OCI-LY1 (cell line): ENCODE results near the gene PLXDC1.

Experiments used
- H2AFZ ChIP-seq: fragments of 200-600 bp; sonication (generic), shearing (Covaris generic); 2 replicates; pipeline ENCODE4 v1.6.0; 2014; ENCODE audit warnings: antibody characterized with exemption, mild to moderate bottlenecking, low read length
- H3F3A ChIP-seq: fragments of 200-600 bp; sonication (generic), shearing (Covaris generic); 2 replicates; pipeline ENCODE4 v1.6.0; 2014; ENCODE audit warnings: mild to moderate bottlenecking, antibody characterized with exemption, low read length, moderate library complexity; ENCODE audit not compliant: insufficient read depth
- H3K27ac ChIP-seq: fragments of 200-600 bp; sonication (generic); 2 replicates; pipeline ENCODE4 v1.5.1; 2014; ENCODE audit warnings: low read length, mixed run types, mild to moderate bottlenecking, low read depth; ENCODE audit not compliant: poor library complexity, severe bottlenecking
- H3K27me3 ChIP-seq: fragments of 200-600 bp; sonication (generic); 2 replicates; pipeline ENCODE4 v1.6.0; 2014; ENCODE audit warnings: antibody characterized with exemption, mild to moderate bottlenecking, low read length, moderate library complexity; ENCODE audit not compliant: insufficient read depth
- H3K36me3 ChIP-seq: fragments of 200-600 bp; sonication (generic); 2 replicates; pipeline ENCODE4 v1.6.1; 2014; ENCODE audit warnings: mild to moderate bottlenecking, antibody characterized with exemption, low read length, moderate library complexity, mixed read lengths; ENCODE audit not compliant: insufficient read depth
- H3K4me1 ChIP-seq: fragments of 200-600 bp; sonication (generic); 2 replicates; pipeline ENCODE4 v1.5.1; 2014; ENCODE audit warnings: mild to moderate bottlenecking, low read length, moderate library complexity; ENCODE audit not compliant: insufficient read depth, severe bottlenecking
- H3K4me2 ChIP-seq: fragments of 200-600 bp; sonication (generic), shearing (Covaris generic); 2 replicates; pipeline ENCODE4 v1.6.1; 2014; ENCODE audit warnings: low read length
- H3K4me3 ChIP-seq: fragments of 200-600 bp; sonication (generic); 2 replicates; pipeline ENCODE4 v1.5.1; 2014; ENCODE audit warnings: low read length, low read depth, mild to moderate bottlenecking, mixed read lengths; ENCODE audit not compliant: poor library complexity, severe bottlenecking
- H3K79me2 ChIP-seq: fragments of 200-600 bp; shearing (Covaris generic); 2 replicates; pipeline ENCODE4 v1.6.1; 2016; ENCODE audit warnings: mixed run types, low read length, mixed read lengths; ENCODE audit not compliant: insufficient read depth
- H3K9ac ChIP-seq: fragments of 200-600 bp; sonication (generic), shearing (Covaris generic); 2 replicates; pipeline ENCODE4 v1.6.1; 2014; ENCODE audit warnings: mild to moderate bottlenecking, low read length, mixed read lengths
- H3K9me2 ChIP-seq: fragments of 200-600 bp; sonication (generic), shearing (Covaris generic); 2 replicates; pipeline ENCODE4 v1.6.1; 2014; ENCODE audit warnings: low read depth, mild to moderate bottlenecking, low read length, mixed read lengths
- H3K9me3 ChIP-seq: fragments of 200-600 bp; shearing (Covaris generic); 2 replicates; pipeline ENCODE4 v1.6.1; 2014; ENCODE audit warnings: low read length, mixed read lengths
- H4K20me1 ChIP-seq: fragments of 200-600 bp; sonication (generic), shearing (Covaris generic); 2 replicates; pipeline ENCODE4 v1.6.0; 2016; ENCODE audit warnings: mild to moderate bottlenecking, low read length; ENCODE audit not compliant: insufficient read depth
- EZH2 ChIP-seq: fragments of 200-600 bp; sonication (generic), shearing (Covaris generic); IDR thresholded peaks from 2 replicates; pipeline ENCODE4 v1.8.0; 2017; ENCODE audit warnings: borderline replicate concordance, mixed run types, mild to moderate bottlenecking, antibody characterized with exemption, low read length, moderate library complexity, mixed read lengths
- TF ChIP-seq, protein P1 (sequence below): fragments of 200-600 bp; sonication (generic), shearing (Covaris generic); IDR thresholded peaks from 2 replicates; pipeline ENCODE4 v1.5.1; 2017; ENCODE audit warnings: mild to moderate bottlenecking, antibody characterized with exemption, low read length, moderate library complexity, mixed read lengths

The PLXDC1 gene

DNA sequence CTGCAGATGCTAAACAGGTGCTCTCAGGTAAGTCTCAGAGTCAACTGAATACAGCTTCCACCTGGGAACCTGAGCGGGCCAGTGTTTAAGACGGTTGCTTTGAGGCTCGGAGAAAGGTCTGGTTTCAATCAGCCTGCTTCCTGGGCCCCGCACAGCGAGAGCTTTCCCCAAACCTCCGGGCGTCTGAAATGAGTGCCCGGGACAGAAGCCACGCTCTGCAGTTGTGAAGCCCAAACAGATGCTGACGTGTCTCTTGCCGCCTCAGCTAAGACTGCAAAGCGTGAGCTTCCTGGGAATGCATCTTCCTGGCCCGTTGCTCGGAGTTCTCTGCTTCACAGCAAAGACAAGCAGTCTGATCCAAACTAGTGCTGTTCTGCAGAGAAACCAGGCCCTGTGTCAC lies 36.7 kb downstream of the PLXDC1 start:
- no peak overlapping the region for H3K4me2 ChIP-seq
- peaks cover 4% of the 10 kb centered on the region; the same call in 1 of the 2 replicates for H3K27me3 ChIP-seq
- H3K4me3 ChIP-seq = no peak overlapping the region
- no peak overlapping the region for H3K27ac ChIP-seq
- H3K9me2 ChIP-seq = no peaks in the 10 kb centered on the region
- H3K9me3 ChIP-seq = no peaks in the 10 kb centered on the region
- H3K79me2 ChIP-seq = no peaks in the 10 kb centered on the region
- H3F3A ChIP-seq = no peaks in the 10 kb centered on the region
- no peaks in the 10 kb centered on the region for H4K20me1 ChIP-seq
- no peaks in the 10 kb centered on the region for H3K36me3 ChIP-seq
- H3K9ac ChIP-seq = no peak overlapping the region
- no peak overlapping the region for H2AFZ ChIP-seq
- peaks cover 10% of the 10 kb centered on the region for H3K4me1 ChIP-seq
- TF ChIP-seq, protein P1, sequence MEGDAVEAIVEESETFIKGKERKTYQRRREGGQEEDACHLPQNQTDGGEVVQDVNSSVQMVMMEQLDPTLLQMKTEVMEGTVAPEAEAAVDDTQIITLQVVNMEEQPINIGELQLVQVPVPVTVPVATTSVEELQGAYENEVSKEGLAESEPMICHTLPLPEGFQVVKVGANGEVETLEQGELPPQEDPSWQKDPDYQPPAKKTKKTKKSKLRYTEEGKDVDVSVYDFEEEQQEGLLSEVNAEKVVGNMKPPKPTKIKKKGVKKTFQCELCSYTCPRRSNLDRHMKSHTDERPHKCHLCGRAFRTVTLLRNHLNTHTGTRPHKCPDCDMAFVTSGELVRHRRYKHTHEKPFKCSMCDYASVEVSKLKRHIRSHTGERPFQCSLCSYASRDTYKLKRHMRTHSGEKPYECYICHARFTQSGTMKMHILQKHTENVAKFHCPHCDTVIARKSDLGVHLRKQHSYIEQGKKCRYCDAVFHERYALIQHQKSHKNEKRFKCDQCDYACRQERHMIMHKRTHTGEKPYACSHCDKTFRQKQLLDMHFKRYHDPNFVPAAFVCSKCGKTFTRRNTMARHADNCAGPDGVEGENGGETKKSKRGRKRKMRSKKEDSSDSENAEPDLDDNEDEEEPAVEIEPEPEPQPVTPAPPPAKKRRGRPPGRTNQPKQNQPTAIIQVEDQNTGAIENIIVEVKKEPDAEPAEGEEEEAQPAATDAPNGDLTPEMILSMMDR = no peak
- TF ChIP-seq EZH2 = no peak

DNA sequence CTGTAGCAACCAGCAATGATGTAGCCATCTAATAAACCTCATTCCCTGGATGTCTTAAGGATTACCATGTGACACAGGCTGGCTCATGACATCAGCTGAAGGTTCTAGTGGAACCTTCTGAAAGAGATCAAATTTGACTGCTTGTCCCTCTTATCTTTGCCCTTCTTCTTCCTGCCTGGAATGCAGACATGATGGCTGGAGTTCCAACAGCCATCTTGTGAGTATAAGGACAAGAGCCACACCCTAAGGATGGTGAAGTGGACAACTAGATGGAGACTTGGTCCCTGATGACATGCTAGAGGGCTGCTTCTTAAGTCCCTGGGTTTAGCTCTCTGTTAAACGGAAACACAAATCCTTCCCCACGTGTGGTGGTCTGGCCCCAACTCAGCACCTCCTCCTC lies 37.6 kb downstream of the PLXDC1 start:
- no peak overlapping the region for H3K4me2 ChIP-seq
- H3F3A ChIP-seq = no peaks in the 10 kb centered on the region
- no peak overlapping the region for H3K4me3 ChIP-seq
- H3K79me2 ChIP-seq = no peaks in the 10 kb centered on the region
- no peaks in the 10 kb centered on the region for H3K9me2 ChIP-seq
- H3K27me3 ChIP-seq = peaks cover 4% of the 10 kb centered on the region; the same call in 1 of the 2 replicates
- peaks cover 7% of the 10 kb centered on the region for H3K4me1 ChIP-seq
- TF ChIP-seq EZH2 = no peak
- TF ChIP-seq, protein P1 = no peak
- no peaks in the 10 kb centered on the region for H3K9me3 ChIP-seq
- no peak overlapping the region for H3K9ac ChIP-seq
- H4K20me1 ChIP-seq = no peaks in the 10 kb centered on the region
- no peaks in the 10 kb centered on the region for H3K36me3 ChIP-seq
- H3K27ac ChIP-seq = no peak overlapping the region
- no peak overlapping the region for H2AFZ ChIP-seq

DNA sequence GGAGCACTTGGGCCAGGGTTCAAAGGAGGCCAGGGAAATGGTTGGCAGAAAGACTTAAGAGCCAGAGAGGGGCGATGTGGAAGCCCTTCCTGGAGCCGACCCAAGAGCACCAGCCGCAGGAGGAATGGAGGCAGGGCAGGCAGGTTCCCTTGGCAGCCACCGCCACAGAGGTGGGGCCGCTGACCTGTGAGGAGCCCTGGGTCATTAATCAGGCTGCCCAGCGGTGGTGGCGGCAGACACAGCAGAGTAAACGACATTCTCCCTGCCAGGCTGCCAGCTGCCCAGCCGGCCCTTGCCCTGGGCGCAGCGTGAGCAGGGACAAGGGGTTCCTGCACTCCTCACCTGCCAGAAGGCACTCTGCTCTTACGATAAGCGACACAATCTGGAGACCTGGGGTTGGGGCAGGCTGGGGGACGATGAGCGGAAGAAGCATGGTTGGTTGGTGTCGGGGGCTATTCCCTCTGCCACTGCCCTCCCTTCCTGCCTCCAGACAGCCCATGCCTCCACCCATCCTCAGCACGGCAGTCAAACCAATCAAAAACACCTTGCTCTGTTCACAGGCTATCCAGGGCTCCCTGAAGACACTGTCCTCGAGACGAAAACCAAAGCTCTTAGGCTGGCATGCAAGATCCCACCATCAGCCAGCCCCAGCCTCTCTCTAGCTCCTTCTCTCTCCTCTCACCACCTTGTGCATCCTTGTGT lies 40.9 kb downstream of the PLXDC1 start:
- Histone ChIP-seq H4K20me1 (no peaks in the 10 kb centered on the region), H3K79me2 (no peaks in the 10 kb centered on the region), H3K9me2 (no peaks in the 10 kb centered on the region), H3K27ac (no peak overlapping the region), H2AFZ (no peak overlapping the region), H3K9ac (no peak overlapping the region), H3K4me2 (no peak overlapping the region), H3F3A (no peaks in the 10 kb centered on the region), H3K9me3 (no peaks in the 10 kb centered on the region), H3K4me3 (no peak overlapping the region), H3K4me1 (no peaks in the 10 kb centered on the region), H3K36me3 (no peaks in the 10 kb centered on the region), H3K27me3 (peaks cover 4% of the 10 kb centered on the region; the same call in 1 of the 2 replicates)
- TF ChIP-seq EZH2 = no peak
- TF ChIP-seq, protein P1 = no peak
